HepG2 (cell line): ENCODE results near the gene PWP2. TPM values are rescaled to one million over a fixed set of nuclear protein-coding genes. Genes with fewer than 3 reads are reported as not detected.

Source experiments
- ATAC-seq: fragments of 200-7000 bp; cut with Tn5 transposase; 3 replicates; pipeline ENCODE4 v1.9.1; 2020; ENCODE audit warnings: mild to moderate bottlenecking, moderate library complexity
- BruUV-seq: library from RNA; stranded (reverse); fragments of 400-500 nt; replicated peaks from 2 replicates; lab custom pipeline; 2021; lab: Mats Ljungman, UMichigan
- CTCF ChIA-PET: fragments of 300-600 bp; formaldehyde crosslinking; extraction: SDS; loops from one replicate; lab custom pipeline; 2021; ENCODE audit warnings: low total read pairs, inconsistent platforms, low intra/inter-chr PET ratio; lab: Yijun Ruan, JAX
- POLR2A ChIA-PET: fragments of 350-600 bp; sonication (Branson Sonifier 250); formaldehyde crosslinking; loops from one replicate; lab custom pipeline; 2020; ENCODE audit warnings: antibody characterized with exemption, inconsistent platforms; lab: Yijun Ruan, JAX
- DNase-seq: peaks from one replicate; pipeline ENCODE4 v3.0.0-alpha.2; 2015; ENCODE audit warnings: low spot score
- FAIRE-seq: peaks from 3 replicates; lab custom pipeline; 2011; peaks lifted over from hg19 to GRCh38; lab: Jason Lieb, UNC
- H2AFZ ChIP-seq: one replicate; pipeline ENCODE4 v1.6.1; 2011; ENCODE audit warnings: low read length, inconsistent platforms
- H3K27ac ChIP-seq: fragments of 300-600 bp; 3 replicates; pipeline ENCODE4 v1.8.0; 2011; ENCODE audit warnings: mixed run types, mild to moderate bottlenecking, mixed read lengths, low read length, inconsistent platforms; ENCODE audit not compliant: insufficient read depth; ENCODE audit errors: extremely low read length
- H3K27me3 ChIP-seq, 2 experiments: fragments of 200-600 bp in 1 of 2; 2 replicates in 1 of 2; 3 replicates in 1 of 2; pipeline versions ENCODE4 v1.6.0 to v1.8.0; 2011; ENCODE audit warnings: low read length in 2 of 2, mild to moderate bottlenecking in 2 of 2, moderate library complexity in 2 of 2, inconsistent platforms in 1 of 2; ENCODE audit not compliant: insufficient read depth in 2 of 2, control insufficient read depth in 1 of 2
- H3K36me3 ChIP-seq, 2 experiments: fragments of 200-600 bp in 1 of 2; replicated peaks in 1 of 2; 2 replicates in 1 of 2; 3 replicates in 1 of 2; pipeline versions ENCODE4 v1.5.1 to v1.8.0; 2011; ENCODE audit warnings: low read length in 2 of 2, inconsistent platforms in 1 of 2; ENCODE audit not compliant: insufficient read depth in 2 of 2, control insufficient read depth in 1 of 2
- H3K4me1 ChIP-seq: 2 replicates; pipeline ENCODE4 v1.5.1; 2012; ENCODE audit warnings: low read length, inconsistent platforms; ENCODE audit not compliant: insufficient read depth
- H3K4me2 ChIP-seq: 2 replicates; pipeline ENCODE4 v1.6.0; 2011; ENCODE audit warnings: low read depth, low read length, inconsistent platforms
- H3K4me3 ChIP-seq, 3 experiments: fragments of 200-600 bp in 1 of 3; sonication (generic), shearing (Covaris generic) in 1 of 3; replicated peaks in 1 of 3; 2 replicates each; pipeline ENCODE4 v1.5.1; 2011 to 2016; ENCODE audit warnings: low read length in 3 of 3, inconsistent platforms in 2 of 3, low read depth in 2 of 3, mild to moderate bottlenecking in 2 of 3, control low read depth in 1 of 3, mixed read lengths in 1 of 3; ENCODE audit not compliant: insufficient read depth in 1 of 3
- H3K79me2 ChIP-seq: one replicate; pipeline ENCODE4 v1.6.1; 2011; ENCODE audit warnings: low read length, inconsistent platforms; ENCODE audit not compliant: insufficient read depth
- H3K9ac ChIP-seq: 2 replicates; pipeline ENCODE4 v1.6.0; 2011; ENCODE audit warnings: mild to moderate bottlenecking, low read depth, low read length, inconsistent platforms; ENCODE audit not compliant: insufficient read depth
- H3K9me3 ChIP-seq: 2 replicates; pipeline ENCODE4 v1.5.1; 2012; ENCODE audit warnings: mild to moderate bottlenecking, low read length
- H4K20me1 ChIP-seq: 2 replicates; pipeline ENCODE4 v1.6.0; 2011; ENCODE audit warnings: inconsistent platforms, mild to moderate bottlenecking, low read length, moderate library complexity; ENCODE audit not compliant: insufficient read depth
- CREM ChIP-seq, 2 experiments: sonication (generic) in 1 of 2; formaldehyde crosslinking in 1 of 2; IDR thresholded peaks; 2 replicates each; pipeline versions ENCODE4 v1.4.0 to v1.6.1; 2016 to 2020; ENCODE audit warnings: antibody characterized with exemption in 1 of 2, mild to moderate bottlenecking in 1 of 2, missing genetic modification reagents in 1 of 2
- E2F1 ChIP-seq: sonication (generic); formaldehyde crosslinking; IDR thresholded peaks from 2 replicates; pipeline ENCODE4 v1.5.0; 2020; ENCODE audit warnings: missing genetic modification reagents
- EZH2 ChIP-seq: conservative IDR thresholded peaks from 2 replicates; pipeline ENCODE4 v1.6.1; 2012; ENCODE audit warnings: mild to moderate bottlenecking, low read depth, low read length, moderate library complexity
- HNF1A ChIP-seq, 2 experiments: sonication (generic) in 1 of 2; formaldehyde crosslinking in 1 of 2; IDR thresholded peaks; 2 replicates each; pipeline versions ENCODE4 v1.4.0 to v1.6.1; 2016 to 2020; ENCODE audit warnings: borderline replicate concordance in 1 of 2, low read depth in 1 of 2, mild to moderate bottlenecking in 1 of 2, missing genetic modification reagents in 1 of 2
- IKZF4 ChIP-seq: sonication (generic); formaldehyde crosslinking; IDR thresholded peaks from 2 replicates; pipeline ENCODE4 v1.5.1; 2020; ENCODE audit warnings: borderline replicate concordance, mild to moderate bottlenecking, low read depth, missing genetic modification reagents; ENCODE audit errors: not compliant biosample characterization
- ISL2 ChIP-seq: sonication (generic); formaldehyde crosslinking; IDR thresholded peaks from 2 replicates; pipeline ENCODE4 v1.5.0; 2020; ENCODE audit warnings: missing genetic modification reagents
- MIER2 ChIP-seq: IDR thresholded peaks from 2 replicates; pipeline ENCODE4 v1.6.1; 2016; ENCODE audit warnings: missing biosample characterization, missing genetic modification reagents
- NFE2 ChIP-seq: sonication (generic); formaldehyde crosslinking; IDR thresholded peaks from 2 replicates; pipeline ENCODE4 v1.4.0; 2020; ENCODE audit warnings: missing genetic modification reagents
- PHF20 ChIP-seq: sonication (generic); formaldehyde crosslinking; IDR thresholded peaks from 2 replicates; pipeline ENCODE4 v1.5.0; 2020; ENCODE audit warnings: mild to moderate bottlenecking, missing genetic modification reagents
- SOX6 ChIP-seq, 2 experiments: fragments of 450-650 bp in 1 of 2; sonication (generic) in 1 of 2; formaldehyde crosslinking in 1 of 2; IDR thresholded peaks; 2 replicates each; pipeline versions ENCODE4 v1.4.0 to v1.6.1; 2017 to 2020; ENCODE audit warnings: antibody characterized with exemption in 1 of 2, mild to moderate bottlenecking in 1 of 2, missing genetic modification reagents in 1 of 2
- SRY ChIP-seq: sonication (generic); formaldehyde crosslinking; IDR thresholded peaks from 2 replicates; pipeline ENCODE4 v1.8.0; 2022; ENCODE audit warnings: mild to moderate bottlenecking, missing genetic modification reagents
- ZFP62 ChIP-seq: sonication (generic); formaldehyde crosslinking; IDR thresholded peaks from 2 replicates; pipeline ENCODE4 v1.4.0; 2020; ENCODE audit warnings: missing genetic modification reagents
- ZMYM2 ChIP-seq: sonication (generic); formaldehyde crosslinking; IDR thresholded peaks from 2 replicates; pipeline ENCODE4 v1.8.0; 2022; ENCODE audit warnings: mild to moderate bottlenecking, missing genetic modification reagents
- ZNF572 ChIP-seq: sonication (generic); formaldehyde crosslinking; IDR thresholded peaks from 2 replicates; pipeline ENCODE4 v1.5.1; 2020; ENCODE audit warnings: mild to moderate bottlenecking, missing genetic modification reagents
- WGBS: methylation state at CpG from one replicate; pipeline ENCODE4 v1.1.6; 2017; ENCODE audit warnings: low lambda C conversion rate; 5-methylcytosine and 5-hydroxymethylcytosine counted together
- in situ Hi-C: cut with HindIII; loops from 2 replicates; pipeline ENCODE4 v1.10.0; 2017; ENCODE audit warnings: low pct_unique_long_range_greater_than_20kb; ENCODE audit not compliant: extremely low pct_ligation_motif_present
- intact Hi-C: fragments of 100-400 bp; cut with micrococcal nuclease; formaldehyde crosslinking; loops from one replicate; pipeline ENCODE4 v1.10.0; 2022; ENCODE audit not compliant: unreplicated experiment
- polyA plus RNA-seq, 8 experiments: library from polyadenylated mRNA; depleted of rRNA in 3 of 8; stranded (reverse) in 7 of 8; unstranded in 1 of 8; fragments of >200 nt; fragmentation: Illumina TruSeq in 4 of 8; extraction: Trizol in 4 of 8; gene quantifications; 2 replicates each; pipeline versions ENCODE4 v1.2.1 to v1.2.3, GENCODE V29; 2011 to 2016; ENCODE audit warnings: low read depth in 4 of 8, missing spikeins in 1 of 8, mixed read lengths in 1 of 8; ENCODE audit not compliant: insufficient read depth in 1 of 8
- total RNA-seq, 5 experiments: library from RNA; depleted of rRNA; stranded (reverse); fragments of >200 nt; fragmentation: Illumina TruSeq; extraction: Trizol; gene quantifications; 2 replicates each; pipeline ENCODE4 v1.2.3, GENCODE V29; 2016; ENCODE audit warnings: low read depth in 1 of 5

PWP2 gene
- total and polyA plus RNA-seq, 2 of the 13 experiments (the other 11 are each of a cell fraction or from before 2014, with no cell fraction given): 7.7 to 17.0 TPM

GRCh38 chr21:44082648-44083440 lies 24.4 kb upstream of the PWP2 start:
- Histone ChIP-seq H3K4me3 (no peak overlapping the region), H3K27ac (no peak overlapping the region), H3K4me1 (no peaks in the 10 kb centered on the region), H3K36me3 (peaks cover 17 to 74% of the 10 kb centered on the region in 2 experiments), H3K9ac (no peak overlapping the region), H3K27me3 (no peaks in the 10 kb centered on the region), H2AFZ (no peak overlapping the region), H3K79me2 (no peaks in the 10 kb centered on the region), H3K9me3 (no peaks in the 10 kb centered on the region), H4K20me1 (no peaks in the 10 kb centered on the region), H3K4me2 (no peak overlapping the region)
- FAIRE-seq: no peak
- 98% methylated on average over 23 of the region's 24 CpGs for WGBS
- ChIA-PET POLR2A (no interaction called here), CTCF (no interaction called here)
- BruUV-seq: no TSS peak
- in situ Hi-C loops: no loop called here
- intact Hi-C loops: no loop called here
- DNase-seq: no peak
- ATAC-seq: no peak
- TF ChIP-seq ZMYM2 (no peak), SRY (CRISPR knock-in tag) (no peak), NFE2 (CRISPR knock-in tag) (no peak), IKZF4 (CRISPR knock-in tag) (no peak), MIER2 (no peak), ISL2 (CRISPR knock-in tag) (no peak), PHF20 (no peak), CREM (IDR thresholded peaks at IDR 0.05) (no peak), CREM (CRISPR knock-in tag; IDR thresholded peaks at IDR 0.05) (no peak), EZH2 (no peak), HNF1A (IDR thresholded peaks at IDR 0.05; ENCODE audit: low read depth) (no peak), HNF1A (CRISPR knock-in tag; IDR thresholded peaks at IDR 0.05; ENCODE audit: borderline replicate concordance) (no peak), ZNF572 (CRISPR knock-in tag) (no peak), SOX6 (IDR thresholded peaks at IDR 0.05) (no peak), SOX6 (CRISPR knock-in tag; IDR thresholded peaks at IDR 0.05) (no peak), ZFP62 (CRISPR knock-in tag) (no peak), E2F1 (CRISPR knock-in tag) (no peak)
